Smooth muscle cell (in vitro differentiated cells): ENCODE measurements around the gene NAALADL2. TPM values are rescaled to one million over a fixed set of nuclear protein-coding genes. Genes with fewer than 3 reads are reported as not detected.

Experiments used
- DNase-seq: peaks from one replicate; lab custom pipeline; 2025; ENCODE audit not compliant: unreplicated experiment; lab: John Stamatoyannopoulos, UW
- H2AFZ ChIP-seq: fragments of 200-600 bp; sonication (generic); 2 replicates; pipeline ENCODE4 v1.6.0; 2016; ENCODE audit warnings: antibody characterized with exemption, low read depth, mild to moderate bottlenecking
- H3F3A ChIP-seq: fragments of 200-600 bp; sonication (generic); 2 replicates; pipeline ENCODE4 v1.6.0; 2017; ENCODE audit warnings: antibody characterized with exemption, low read depth
- H3K27ac ChIP-seq: fragments of 200-600 bp; sonication (generic); 2 replicates; pipeline ENCODE4 v1.5.1; 2016; ENCODE audit warnings: low read depth, mild to moderate bottlenecking
- H3K27me3 ChIP-seq: fragments of 200-600 bp; sonication (generic); 2 replicates; pipeline ENCODE4 v1.6.1; 2016; ENCODE audit warnings: low read depth, mild to moderate bottlenecking
- H3K36me3 ChIP-seq: fragments of 200-600 bp; sonication (generic); 2 replicates; pipeline ENCODE4 v1.5.1; 2016; ENCODE audit warnings: low read depth
- H3K4me1 ChIP-seq: fragments of 200-600 bp; sonication (generic); 2 replicates; pipeline ENCODE4 v1.5.1; 2016; ENCODE audit warnings: low read depth
- H3K4me2 ChIP-seq: fragments of 200-600 bp; sonication (generic); 2 replicates; pipeline ENCODE4 v1.6.0; 2016; ENCODE audit warnings: mild to moderate bottlenecking
- H3K4me3 ChIP-seq: fragments of 200-600 bp; sonication (generic); 2 replicates; pipeline ENCODE4 v1.5.1; 2016; ENCODE audit warnings: mild to moderate bottlenecking
- H3K79me2 ChIP-seq: fragments of 200-600 bp; sonication (generic); 2 replicates; pipeline ENCODE4 v1.6.0; 2016; ENCODE audit warnings: low read depth, mild to moderate bottlenecking
- H3K9ac ChIP-seq: fragments of 200-600 bp; sonication (generic); 2 replicates; pipeline ENCODE4 v1.6.0; 2016; ENCODE audit warnings: low read depth
- H3K9me3 ChIP-seq: fragments of 200-600 bp; sonication (generic); replicated peaks from 2 replicates; pipeline ENCODE4 v1.5.1; 2016; ENCODE audit warnings: low read depth
- H4K20me1 ChIP-seq: fragments of 200-600 bp; sonication (generic); 2 replicates; pipeline ENCODE4 v1.6.0; 2016; ENCODE audit warnings: low read depth
- CTCF ChIP-seq: fragments of 200-600 bp; sonication (generic); IDR thresholded peaks from 2 replicates; pipeline ENCODE4 v1.5.1; 2017; ENCODE audit warnings: borderline replicate concordance, mild to moderate bottlenecking, antibody characterized with exemption; ENCODE audit not compliant: insufficient read depth, poor library complexity, severe bottlenecking
- WGBS: methylation state at CpG from one replicate; pipeline ENCODE4 v1.1.7; 2016; ENCODE audit warnings: low lambda C conversion rate; 5-methylcytosine and 5-hydroxymethylcytosine counted together
- polyA plus RNA-seq: library from polyadenylated mRNA; unstranded; fragments of >200 nt; fragmentation: Nextera tagmentation; extraction: Ambion mirVana; gene quantifications from 2 replicates; pipeline ENCODE4 v1.2.1, GENCODE V29; 2016
- total RNA-seq: library from RNA; depleted of rRNA; stranded (reverse); fragments of >200 nt; gene quantifications from 2 replicates; pipeline ENCODE4 v1.2.3, GENCODE V29; 2014

NAALADL2 gene
- total and polyA plus RNA-seq, 2 experiments from 2014 or later = 2.5 to 13.8 TPM

- DNase-seq = no peak
- Histone ChIP-seq H3K4me1 (peaks cover 6% of the 10 kb centered on the region), H2AFZ (no peak overlapping the region), H3K9me3 (no peaks in the 10 kb centered on the region), H3K79me2 (no peaks in the 10 kb centered on the region), H3K4me3 (no peak overlapping the region), H3K9ac (no peak overlapping the region), H3K36me3 (no peaks in the 10 kb centered on the region), H3K27me3 (no peaks in the 10 kb centered on the region), H3F3A (no peaks in the 10 kb centered on the region), H4K20me1 (no peaks in the 10 kb centered on the region), H3K27ac (no peak overlapping the region), H3K4me2 (no peak overlapping the region)
- no peak for TF ChIP-seq CTCF
These were observed 398.0 kb downstream of the NAALADL2 start for GRCh38 chr3:175257123-175257522.

- no peaks in the 10 kb centered on the region for H3F3A ChIP-seq
- no peaks in the 10 kb centered on the region for H4K20me1 ChIP-seq
- H2AFZ ChIP-seq = no peak overlapping the region
- H3K36me3 ChIP-seq = no peaks in the 10 kb centered on the region
- H3K4me2 ChIP-seq = no peak overlapping the region
- TF ChIP-seq CTCF = no peak
- H3K4me3 ChIP-seq = no peak overlapping the region
- no peak overlapping the region for H3K9ac ChIP-seq
- H3K9me3 ChIP-seq = no peaks in the 10 kb centered on the region
- H3K4me1 ChIP-seq = no peaks in the 10 kb centered on the region
- H3K79me2 ChIP-seq = no peaks in the 10 kb centered on the region
- no peak for DNase-seq
- no peaks in the 10 kb centered on the region for H3K27me3 ChIP-seq
- no peak overlapping the region for H3K27ac ChIP-seq
- 68% methylated on average over 4 of the region's 4 CpGs for WGBS
These were observed 399.6 kb downstream of the NAALADL2 start for GRCh38 chr3:175258763-175259162.

- H3K36me3 ChIP-seq = no peaks in the 10 kb centered on the region
These were observed 401.1 kb downstream of the NAALADL2 start for GRCh38 chr3:175260145-175260794.

More at GRCh38 chr3:175260145-175260794, 401.1 kb downstream of the NAALADL2 start:
- H3K27me3 ChIP-seq = no peaks in the 10 kb centered on the region
- H4K20me1 ChIP-seq = no peaks in the 10 kb centered on the region
- DNase-seq = no peak
- H3K9me3 ChIP-seq = no peaks in the 10 kb centered on the region
- peak overlapping the region; percentile 38 for H3K4me2 ChIP-seq
- no peaks in the 10 kb centered on the region for H3K4me1 ChIP-seq
- no peaks in the 10 kb centered on the region for H3F3A ChIP-seq
- no peak overlapping the region for H3K9ac ChIP-seq
- no peak for TF ChIP-seq CTCF
- H3K27ac ChIP-seq = peak overlapping the region; percentile 59
- H2AFZ ChIP-seq = peak overlapping the region; percentile 9
- WGBS = 77% methylated on average over 3 of the region's 3 CpGs
- H3K4me3 ChIP-seq = no peak overlapping the region
- H3K79me2 ChIP-seq = no peaks in the 10 kb centered on the region
